ENCODE measurements around the gene MUC21. TPM values are rescaled to one million over a fixed set of nuclear protein-coding genes. Genes with fewer than 3 reads are reported as not detected.

Gene MUC21
- total RNA-seq, 4 donors from 2014 or later, result 0.13 to 9.9 (median 1.2) TPM

GRCh38 chr6:30940361-30940986 lies 43.0 kb upstream of the MUC21 start, which contains the start of gene MUCL3:
Gene MUCL3 (plus strand): TSS chr6:30940973. CDS start chr6:30941000, 27 bp downstream.
- 63% methylated on average over 10 of the region's 16 CpGs; no CpG with 5 or more reads in 1 of the 2 donors for WGBS, 2 donors (ENCODE audit: low coverage in 1 of 2)
- ATAC-seq, result no peak
- TF ChIP-seq POLR2AphosphoS5 (IDR thresholded peaks at IDR 0.05) (no peak), EP300 (IDR thresholded peaks at IDR 0.05) (no peak), POLR2A (IDR thresholded peaks at IDR 0.05) (no peak), CTCF (IDR thresholded peaks at IDR 0.05) (no peak)
- peaks cover 0 to 18% (median 5%) of the 10 kb centered on the region in 3 donors for H3K4me1 ChIP-seq
- H3K27me3 ChIP-seq, result peaks cover 60% of the 10 kb centered on the region
- H3K27ac ChIP-seq, result no peak within 1 kb of the TSS
- no peak within 1 kb of the TSS for H3K4me3 ChIP-seq
- H3K9me3 ChIP-seq, result no peaks in the 10 kb centered on the region
- no peaks in the 10 kb centered on the region for H3K36me3 ChIP-seq

GRCh38 chr6:30942338-30943060 lies 41.0 kb upstream of the MUC21 start:
- TF ChIP-seq POLR2A (IDR thresholded peaks at IDR 0.05) (no peak), EP300 (IDR thresholded peaks at IDR 0.05) (no peak), CTCF (IDR thresholded peaks at IDR 0.05) (peak in 3 of 4 experiments; percentile 15 to 46 (median 42))
- 7 to 17% methylated on average over 6 to 7 of the region's 15 CpGs for WGBS, 2 donors (ENCODE audit: low coverage in 1 of 2)
- Histone ChIP-seq H3K27me3 (peaks cover 46% of the 10 kb centered on the region), H3K27ac (no peak overlapping the region), H3K4me1 (peaks cover 0 to 18% (median 5%) of the 10 kb centered on the region in 3 donors), H3K4me3 (no peak overlapping the region), H3K36me3 (no peaks in the 10 kb centered on the region), H3K9me3 (no peaks in the 10 kb centered on the region)
- peak; percentile 80 for ATAC-seq

- Histone ChIP-seq H3K4me3 (no peak overlapping the region), H3K27me3 (peaks cover 36% of the 10 kb centered on the region), H3K36me3 (no peaks in the 10 kb centered on the region), H3K27ac (no peak overlapping the region), H3K9me3 (no peaks in the 10 kb centered on the region), H3K4me1 (peaks cover 0 to 18% (median 5%) of the 10 kb centered on the region in 3 donors)
- no peak for TF ChIP-seq CTCF (IDR thresholded peaks at IDR 0.05)
- no peak for TF ChIP-seq POLR2AphosphoS5 (IDR thresholded peaks at IDR 0.05)
- TF ChIP-seq POLR2A (IDR thresholded peaks at IDR 0.05), result no peak
- no peak for TF ChIP-seq EP300 (IDR thresholded peaks at IDR 0.05)
- WGBS, 2 donors (ENCODE audit: low coverage in 1 of 2), result 89 to 97% methylated on average over 3 to 4 of the region's 4 CpGs
- ATAC-seq, result no peak
Observed at GRCh38 chr6:30944051-30944450, 39.5 kb upstream of the MUC21 start.

GRCh38 chr6:30945281-30945680 lies 38.2 kb upstream of the MUC21 start:
- WGBS, 2 donors (ENCODE audit: low coverage in 1 of 2), result 81 to 100% methylated on average over 3 of the region's 5 CpGs
- peaks cover 0 to 10% (median 5%) of the 10 kb centered on the region in 3 donors for H3K4me1 ChIP-seq
- no peaks in the 10 kb centered on the region for H3K36me3 ChIP-seq
- no peak for TF ChIP-seq POLR2AphosphoS5 (IDR thresholded peaks at IDR 0.05)
- no peak for TF ChIP-seq POLR2A (IDR thresholded peaks at IDR 0.05)
- no peak for TF ChIP-seq EP300 (IDR thresholded peaks at IDR 0.05)
- H3K9me3 ChIP-seq, result no peaks in the 10 kb centered on the region
- no peak overlapping the region for H3K4me3 ChIP-seq
- no peak overlapping the region for H3K27ac ChIP-seq
- peaks cover 45% of the 10 kb centered on the region for H3K27me3 ChIP-seq
- ATAC-seq, result no peak

- peaks cover 0 to 10% (median 5%) of the 10 kb centered on the region in 3 donors for H3K4me1 ChIP-seq
- TF ChIP-seq POLR2A (IDR thresholded peaks at IDR 0.05), result no peak
- no peak for TF ChIP-seq POLR2AphosphoS5 (IDR thresholded peaks at IDR 0.05)
- peaks cover 51% of the 10 kb centered on the region for H3K27me3 ChIP-seq
- H3K27ac ChIP-seq, result no peak overlapping the region
- H3K4me3 ChIP-seq, result no peak overlapping the region
- no peaks in the 10 kb centered on the region for H3K9me3 ChIP-seq
- 86 to 100% methylated on average over 4 of the region's 4 CpGs for WGBS, 2 donors (ENCODE audit: low coverage in 1 of 2)
- ATAC-seq, result no peak
- no peaks in the 10 kb centered on the region for H3K36me3 ChIP-seq
Observed at GRCh38 chr6:30947231-30947630, 36.3 kb upstream of the MUC21 start.

All from gastroesophageal sphincter (tissue), 4 donors.